NCI-H748 treated with DMSO at 0.1 percent for 48 hours (cell line): ENCODE results near the gene SPO11.

ENCODE experiments used
- DNase-seq: peaks from one replicate; lab custom pipeline; 2025; lab: John Stamatoyannopoulos, UW

The SPO11 gene

GRCh38 chr20:57375652-57376230 is 46.1 kb downstream of the SPO11 start:
- no peak for DNase-seq

- no peak for DNase-seq
Observed at GRCh38 chr20:57377350-57377749, 47.7 kb downstream of the SPO11 start.

- no peak for DNase-seq
Observed at GRCh38 chr20:57378107-57378506, 48.5 kb downstream of the SPO11 start.

GRCh38 chr20:57378646-57379262 is 49.2 kb downstream of the SPO11 start:
- no peak for DNase-seq

- no peak for DNase-seq
Observed at GRCh38 chr20:57379263-57379647, 49.7 kb downstream of the SPO11 start.

GRCh38 chr20:57380081-57380750 is 50.6 kb downstream of the SPO11 start:
- no peak for DNase-seq

GRCh38 chr20:57381596-57382503 is 52.2 kb downstream of the SPO11 start:
- DNase-seq: no peak

GRCh38 chr20:57382516-57382915 is 52.9 kb downstream of the SPO11 start:
- no peak for DNase-seq

- no peak for DNase-seq
Observed at GRCh38 chr20:57383447-57384347, 54.1 kb downstream of the SPO11 start.

- no peak for DNase-seq
Observed at GRCh38 chr20:57384486-57384885, 54.9 kb downstream of the SPO11 start.

- DNase-seq: no peak
Observed at GRCh38 chr20:57384953-57385761, 55.6 kb downstream of the SPO11 start.

GRCh38 chr20:57385940-57386339 is 56.3 kb downstream of the SPO11 start:
- DNase-seq: no peak

- DNase-seq: no peak
Observed at GRCh38 chr20:57386762-57387161, 57.2 kb downstream of the SPO11 start.

GRCh38 chr20:57387463-57387862 is 57.9 kb downstream of the SPO11 start:
- no peak for DNase-seq

GRCh38 chr20:57387945-57388371 is 58.4 kb downstream of the SPO11 start:
- no peak for DNase-seq

GRCh38 chr20:57388953-57389694 is 59.5 kb downstream of the SPO11 start:
- peak; percentile 31 for DNase-seq

- no peak for DNase-seq
Observed at GRCh38 chr20:57389695-57390603, 60.3 kb downstream of the SPO11 start.

GRCh38 chr20:57390604-57391438 is 61.2 kb downstream of the SPO11 start, which contains the start of gene RBM38:
Gene RBM38, plus strand, starts transcription at chr20:57391396. Its CDS starts 186 bp downstream, at chr20:57391582.
- no peak for DNase-seq
